Central memory CD8-positive, alpha-beta T cell (primary cell): ENCODE results near the gene EXOSC9.

Source experiments
- ATAC-seq: fragments of 150-1000 bp; cut with Tn5 transposase; replicated peaks from 2 replicates; pipeline ENCODE4 v1.10.0; 2022; ENCODE audit warnings: mild to moderate bottlenecking, moderate FRiP score, moderate number of reproducible peaks; ENCODE audit not compliant: poor library complexity, severe bottlenecking; ENCODE audit errors: extremely low read depth
- DNase-seq, 2 donors: peaks; one replicate each; pipeline ENCODE4 v3.0.0; 2021; ENCODE audit warnings: low spot score in 2 of 2
- H3K27ac Mint-ChIP-seq: one replicate; pipeline ENCODE4 v1.8.0; 2022; ENCODE audit warnings: low read depth, mild to moderate bottlenecking, moderate library complexity, mixed read lengths
- H3K27me3 Mint-ChIP-seq: one replicate; pipeline ENCODE4 v1.8.0; 2022; ENCODE audit warnings: mixed read lengths
- H3K36me3 Mint-ChIP-seq: one replicate; pipeline ENCODE4 v1.8.0; 2022; ENCODE audit warnings: mild to moderate bottlenecking, moderate library complexity, mixed read lengths; ENCODE audit not compliant: insufficient read depth
- H3K4me1 Mint-ChIP-seq: one replicate; pipeline ENCODE4 v1.8.0; 2022; ENCODE audit warnings: mixed read lengths
- H3K4me3 Mint-ChIP-seq: one replicate; pipeline ENCODE4 v1.8.0; 2022; ENCODE audit warnings: mild to moderate bottlenecking, moderate library complexity, mixed read lengths
- H3K9me3 Mint-ChIP-seq: one replicate; pipeline ENCODE4 v1.8.0; 2022; ENCODE audit warnings: mixed read lengths

Gene EXOSC9

GRCh38 chr4:121776610-121777401 lies 24.3 kb upstream of the EXOSC9 start:
- no peaks in the 10 kb centered on the region for H3K9me3 Mint-ChIP-seq
- H3K4me3 Mint-ChIP-seq, result no peak overlapping the region
- peak overlapping the region; percentile 82 for H3K27ac Mint-ChIP-seq
- no peak for DNase-seq
- peaks cover 9% of the 10 kb centered on the region for H3K27me3 Mint-ChIP-seq
- peaks cover 21% of the 10 kb centered on the region for H3K4me1 Mint-ChIP-seq
- ATAC-seq, result peak; percentile 55
- H3K36me3 Mint-ChIP-seq, result peaks cover 3% of the 10 kb centered on the region

GRCh38 chr4:121777625-121778024 lies 23.5 kb upstream of the EXOSC9 start:
- H3K9me3 Mint-ChIP-seq, result no peaks in the 10 kb centered on the region
- ATAC-seq, result no peak
- peaks cover 3% of the 10 kb centered on the region for H3K36me3 Mint-ChIP-seq
- peak overlapping the region; percentile 26 for H3K4me3 Mint-ChIP-seq
- peaks cover 21% of the 10 kb centered on the region for H3K4me1 Mint-ChIP-seq
- DNase-seq, result no peak
- peaks cover 11% of the 10 kb centered on the region for H3K27me3 Mint-ChIP-seq
- H3K27ac Mint-ChIP-seq, result peak overlapping the region; percentile 41

- H3K27ac Mint-ChIP-seq, result no peak overlapping the region
- peaks cover 11% of the 10 kb centered on the region for H3K27me3 Mint-ChIP-seq
- ATAC-seq, result no peak
- DNase-seq, result no peak
- H3K9me3 Mint-ChIP-seq, result no peaks in the 10 kb centered on the region
- H3K4me1 Mint-ChIP-seq, result peaks cover 21% of the 10 kb centered on the region
- H3K36me3 Mint-ChIP-seq, result peaks cover 3% of the 10 kb centered on the region
- H3K4me3 Mint-ChIP-seq, result no peak overlapping the region
Observed at GRCh38 chr4:121778991-121779628, 22.0 kb upstream of the EXOSC9 start.

- no peaks in the 10 kb centered on the region for H3K9me3 Mint-ChIP-seq
- peaks cover under 1% of the 10 kb centered on the region for H3K4me1 Mint-ChIP-seq
- no peak overlapping the region for H3K27ac Mint-ChIP-seq
- no peak for ATAC-seq
- no peak overlapping the region for H3K4me3 Mint-ChIP-seq
- no peak for DNase-seq
- peaks cover 35% of the 10 kb centered on the region for H3K27me3 Mint-ChIP-seq
- no peaks in the 10 kb centered on the region for H3K36me3 Mint-ChIP-seq
Observed at GRCh38 chr4:121783210-121783609, 17.9 kb upstream of the EXOSC9 start.

GRCh38 chr4:121784401-121784800 lies 16.7 kb upstream of the EXOSC9 start:
- ATAC-seq (no peak), DNase-seq (no peak)
- Mint-ChIP-seq H3K27me3 (peaks cover 47% of the 10 kb centered on the region), H3K4me3 (no peak overlapping the region), H3K9me3 (no peaks in the 10 kb centered on the region), H3K4me1 (no peaks in the 10 kb centered on the region), H3K27ac (no peak overlapping the region), H3K36me3 (no peaks in the 10 kb centered on the region)

- Mint-ChIP-seq H3K27me3 (peaks cover 51% of the 10 kb centered on the region), H3K27ac (no peak overlapping the region), H3K36me3 (no peaks in the 10 kb centered on the region), H3K4me3 (no peak overlapping the region), H3K9me3 (no peaks in the 10 kb centered on the region), H3K4me1 (no peaks in the 10 kb centered on the region)
- DNase-seq (no peak), ATAC-seq (no peak)
Observed at GRCh38 chr4:121784975-121785374, 16.1 kb upstream of the EXOSC9 start.

GRCh38 chr4:121785479-121785878 lies 15.6 kb upstream of the EXOSC9 start:
- Mint-ChIP-seq H3K27ac (no peak overlapping the region), H3K27me3 (peaks cover 56% of the 10 kb centered on the region), H3K9me3 (no peaks in the 10 kb centered on the region), H3K4me3 (no peak overlapping the region), H3K4me1 (no peaks in the 10 kb centered on the region), H3K36me3 (no peaks in the 10 kb centered on the region)
- no peak for ATAC-seq
- DNase-seq, result no peak

GRCh38 chr4:121786221-121786620 lies 14.9 kb upstream of the EXOSC9 start:
- Mint-ChIP-seq H3K9me3 (no peaks in the 10 kb centered on the region), H3K27me3 (peaks cover 57% of the 10 kb centered on the region), H3K36me3 (no peaks in the 10 kb centered on the region), H3K4me3 (no peak overlapping the region), H3K27ac (no peak overlapping the region), H3K4me1 (no peaks in the 10 kb centered on the region)
- ATAC-seq (no peak), DNase-seq (no peak)

GRCh38 chr4:121788896-121789295 lies 12.2 kb upstream of the EXOSC9 start:
- no peak for ATAC-seq

GRCh38 chr4:121789455-121789854 lies 11.7 kb upstream of the EXOSC9 start:
- H3K27ac Mint-ChIP-seq, result no peak overlapping the region
- ATAC-seq (no peak), DNase-seq (no peak)
- no peaks in the 10 kb centered on the region for H3K9me3 Mint-ChIP-seq
- no peaks in the 10 kb centered on the region for H3K36me3 Mint-ChIP-seq
- no peaks in the 10 kb centered on the region for H3K4me1 Mint-ChIP-seq
- peaks cover 49% of the 10 kb centered on the region for H3K27me3 Mint-ChIP-seq
- no peak overlapping the region for H3K4me3 Mint-ChIP-seq

More at GRCh38 chr4:121788896-121789295, 12.2 kb upstream of the EXOSC9 start:
- Mint-ChIP-seq H3K9me3 (no peaks in the 10 kb centered on the region), H3K36me3 (no peaks in the 10 kb centered on the region), H3K27me3 (peaks cover 49% of the 10 kb centered on the region), H3K4me3 (no peak overlapping the region), H3K4me1 (no peaks in the 10 kb centered on the region), H3K27ac (no peak overlapping the region)
- DNase-seq, result no peak

- no peak for ATAC-seq
- DNase-seq, result no peak
- peaks cover 46% of the 10 kb centered on the region for H3K27me3 Mint-ChIP-seq
- H3K27ac Mint-ChIP-seq, result no peak overlapping the region
- H3K4me1 Mint-ChIP-seq, result peaks cover under 1% of the 10 kb centered on the region
- no peak overlapping the region for H3K4me3 Mint-ChIP-seq
- H3K36me3 Mint-ChIP-seq, result no peaks in the 10 kb centered on the region
- no peaks in the 10 kb centered on the region for H3K9me3 Mint-ChIP-seq
Observed at GRCh38 chr4:121789960-121790829, 10.9 kb upstream of the EXOSC9 start.

GRCh38 chr4:121790976-121791375 lies 10.1 kb upstream of the EXOSC9 start:
- ATAC-seq, result no peak
- Mint-ChIP-seq H3K4me1 (peaks cover 8% of the 10 kb centered on the region), H3K27ac (no peak overlapping the region), H3K27me3 (peaks cover 39% of the 10 kb centered on the region), H3K4me3 (no peak overlapping the region), H3K36me3 (no peaks in the 10 kb centered on the region), H3K9me3 (no peaks in the 10 kb centered on the region)
- no peak for DNase-seq
